ENCODE results near the gene PDZD2.

PDZD2 gene

DNA sequence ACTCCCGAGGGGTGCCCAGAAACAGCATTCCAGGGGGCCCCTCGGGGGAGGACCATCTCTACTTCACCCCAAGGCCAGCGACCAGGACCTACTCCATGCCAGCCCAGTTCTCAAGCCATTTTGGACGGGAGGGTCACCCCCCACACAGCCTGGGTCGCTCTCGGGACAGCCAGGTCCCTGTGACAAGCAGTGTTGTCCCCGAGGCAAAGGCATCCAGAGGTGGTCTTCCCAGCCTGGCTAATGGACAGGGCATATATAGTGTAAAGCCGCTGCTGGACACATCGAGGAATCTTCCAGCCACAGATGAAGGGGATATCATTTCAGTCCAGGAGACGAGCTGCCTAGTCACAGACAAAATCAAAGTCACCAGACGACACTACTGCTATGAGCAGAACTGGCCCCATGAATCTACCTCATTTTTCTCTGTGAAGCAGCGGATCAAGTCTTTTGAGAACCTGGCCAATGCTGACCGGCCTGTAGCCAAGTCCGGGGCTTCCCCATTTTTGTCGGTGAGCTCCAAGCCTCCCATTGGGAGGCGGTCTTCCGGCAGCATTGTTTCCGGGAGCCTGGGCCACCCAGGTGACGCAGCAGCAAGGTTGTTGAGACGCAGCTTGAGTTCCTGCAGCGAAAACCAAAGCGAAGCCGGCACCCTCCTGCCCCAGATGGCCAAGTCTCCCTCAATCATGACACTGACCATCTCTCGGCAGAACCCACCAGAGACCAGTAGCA lies 451.3 kb downstream of the PDZD2 start:
- Histone ChIP-seq H4K91ac (ENCODE audit: low read depth, low read length) (no peak overlapping the region), H3K23ac (ENCODE audit: low read length) (no peak overlapping the region), H3K4me2 (ENCODE audit: low read length) (no peak overlapping the region), H2BK12ac (ENCODE audit: low read length) (no peak overlapping the region), H4K12ac (ENCODE audit: low read depth, low read length) (no peak overlapping the region), H3K14ac (ENCODE audit: low read length) (no peak overlapping the region), H2BK5ac (ENCODE audit: low read depth, low read length, poor library complexity) (no peak overlapping the region), H3K79me2 (ENCODE audit: control insufficient read depth, insufficient read depth, low read length, poor library complexity) (no peaks in the 10 kb centered on the region), H2AFZ (ENCODE audit: insufficient read depth, low read length, poor library complexity) (no peak overlapping the region), H3K9ac (ENCODE audit: low read length) (no peak overlapping the region), H3K4ac (ENCODE audit: low read depth, low read length) (no peak overlapping the region), H3K27me3 (ENCODE audit: insufficient read depth, low read length) (no peaks in the 10 kb centered on the region), H3K18ac (ENCODE audit: low read length) (no peak overlapping the region), H3K36me3 (ENCODE audit: control insufficient read depth in 1 of 2, insufficient read depth in 2 of 2, low read length in 2 of 2) (peaks cover 6 to 12% of the 10 kb centered on the region in 2 experiments), H3K4me3 (ENCODE audit: low read depth, low read length) (no peak overlapping the region), H3K27ac (ENCODE audit: low read depth, low read length) (no peak overlapping the region), H3K4me1 (ENCODE audit: control insufficient read depth in 1 of 2, insufficient read depth in 2 of 2, low read length in 2 of 2) (peaks cover 0 to 2% of the 10 kb centered on the region in 2 experiments), H3K9me3 (ENCODE audit: insufficient read depth, low read depth, low read length) (no peaks in the 10 kb centered on the region), H2BK120ac (ENCODE audit: insufficient read depth, low read length, poor library complexity) (no peak overlapping the region), H4K8ac (ENCODE audit: low read depth, low read length) (no peak overlapping the region), H2AK5ac (ENCODE audit: low read length) (no peak overlapping the region), H3K79me1 (ENCODE audit: low read length) (no peaks in the 10 kb centered on the region)
- WGBS (ENCODE audit: extremely low coverage, insufficient coverage, insufficient read length) = no CpG with 5 or more reads among the region's 24 CpGs
- no peak for DNase-seq

DNA sequence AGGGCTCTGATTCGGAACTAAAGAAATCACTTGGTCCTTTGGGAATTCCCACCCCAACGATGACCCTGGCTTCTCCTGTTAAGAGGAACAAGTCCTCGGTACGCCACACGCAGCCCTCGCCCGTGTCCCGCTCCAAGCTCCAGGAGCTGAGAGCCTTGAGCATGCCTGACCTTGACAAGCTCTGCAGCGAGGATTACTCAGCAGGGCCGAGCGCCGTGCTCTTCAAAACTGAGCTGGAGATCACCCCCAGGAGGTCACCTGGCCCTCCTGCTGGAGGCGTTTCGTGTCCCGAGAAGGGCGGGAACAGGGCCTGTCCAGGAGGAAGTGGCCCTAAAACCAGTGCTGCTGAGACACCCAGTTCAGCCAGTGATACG lies 451.8 kb downstream of the PDZD2 start:
- H3K4me3 ChIP-seq (ENCODE audit: low read depth, low read length) = no peak overlapping the region
- H3K14ac ChIP-seq (ENCODE audit: low read length) = no peak overlapping the region
- H3K27ac ChIP-seq (ENCODE audit: low read depth, low read length) = no peak overlapping the region
- H3K79me1 ChIP-seq (ENCODE audit: low read length) = no peaks in the 10 kb centered on the region
- no peaks in the 10 kb centered on the region for H3K27me3 ChIP-seq (ENCODE audit: insufficient read depth, low read length)
- peaks cover 9 to 12% of the 10 kb centered on the region in 2 experiments for H3K36me3 ChIP-seq (ENCODE audit: control insufficient read depth in 1 of 2, insufficient read depth in 2 of 2, low read length in 2 of 2)
- H2BK120ac ChIP-seq (ENCODE audit: insufficient read depth, low read length, poor library complexity) = no peak overlapping the region
- H3K9me3 ChIP-seq (ENCODE audit: insufficient read depth, low read depth, low read length) = no peaks in the 10 kb centered on the region
- no CpG with 5 or more reads among the region's 17 CpGs for WGBS (ENCODE audit: extremely low coverage, insufficient coverage, insufficient read length)
- no peak for DNase-seq
- H3K23ac ChIP-seq (ENCODE audit: low read length) = no peak overlapping the region
- H4K91ac ChIP-seq (ENCODE audit: low read depth, low read length) = no peak overlapping the region
- H4K8ac ChIP-seq (ENCODE audit: low read depth, low read length) = no peak overlapping the region
- no peak overlapping the region for H2BK5ac ChIP-seq (ENCODE audit: low read depth, low read length, poor library complexity)
- no peaks in the 10 kb centered on the region for H3K79me2 ChIP-seq (ENCODE audit: control insufficient read depth, insufficient read depth, low read length, poor library complexity)
- no peak overlapping the region for H3K9ac ChIP-seq (ENCODE audit: low read length)
- H3K4me1 ChIP-seq (ENCODE audit: control insufficient read depth in 1 of 2, insufficient read depth in 2 of 2, low read length in 2 of 2) = peaks cover 0 to 2% of the 10 kb centered on the region in 2 experiments
- no peak overlapping the region for H3K4ac ChIP-seq (ENCODE audit: low read depth, low read length)
- H2BK12ac ChIP-seq (ENCODE audit: low read length) = no peak overlapping the region
- no peak overlapping the region for H4K12ac ChIP-seq (ENCODE audit: low read depth, low read length)
- no peak overlapping the region for H2AK5ac ChIP-seq (ENCODE audit: low read length)
- H3K4me2 ChIP-seq (ENCODE audit: low read length) = no peak overlapping the region
- H3K18ac ChIP-seq (ENCODE audit: low read length) = no peak overlapping the region
- H2AFZ ChIP-seq (ENCODE audit: insufficient read depth, low read length, poor library complexity) = no peak overlapping the region

DNA sequence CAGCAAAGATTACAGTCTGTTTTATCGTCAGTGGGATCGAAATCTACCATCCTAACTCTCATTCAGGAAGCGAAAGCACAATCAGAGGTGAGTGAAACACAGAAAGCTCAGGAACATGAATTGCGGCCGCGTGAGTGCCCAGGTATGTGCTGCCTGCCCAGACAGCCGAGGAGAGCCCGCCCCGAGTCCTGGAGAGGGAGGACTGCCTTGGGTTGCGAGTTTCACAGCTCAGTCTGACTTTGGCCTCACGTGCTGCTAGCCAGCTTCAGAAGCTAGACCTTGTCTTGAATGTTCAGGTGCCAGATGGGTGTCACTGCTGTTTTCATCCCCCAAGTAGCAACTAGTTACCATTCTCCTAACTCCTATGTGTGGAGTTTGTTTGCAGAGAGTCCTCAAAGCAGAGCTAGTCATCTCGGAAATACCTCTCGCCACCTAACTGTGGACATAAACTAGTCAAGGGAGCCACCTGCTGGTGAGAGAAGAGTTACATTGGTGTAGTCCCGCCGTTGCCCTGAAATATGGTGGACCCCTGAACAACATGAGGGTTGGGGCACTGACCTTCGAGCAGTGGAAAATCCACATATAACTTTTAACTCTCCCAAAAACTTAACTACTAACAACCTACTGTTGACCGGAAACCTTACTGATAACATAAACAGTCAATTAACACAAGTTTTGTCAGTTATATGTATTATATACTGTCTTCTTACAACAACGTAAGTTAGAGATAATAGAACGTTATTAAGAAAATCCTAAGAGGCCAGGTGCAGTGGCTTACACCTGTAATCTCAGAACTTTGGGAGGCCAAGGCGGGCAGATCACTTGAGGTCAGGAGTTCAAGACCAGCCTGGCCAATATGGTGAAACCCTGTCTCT lies 454.2 kb downstream of the PDZD2 start:
- H2AK5ac ChIP-seq (ENCODE audit: low read length) = no peak overlapping the region
- H4K91ac ChIP-seq (ENCODE audit: low read depth, low read length) = no peak overlapping the region
- H2BK5ac ChIP-seq (ENCODE audit: low read depth, low read length, poor library complexity) = no peak overlapping the region
- no peak overlapping the region for H2BK120ac ChIP-seq (ENCODE audit: insufficient read depth, low read length, poor library complexity)
- peak; percentile 56 to 79 for DNase-seq
- H3K4ac ChIP-seq (ENCODE audit: low read depth, low read length) = no peak overlapping the region
- WGBS (ENCODE audit: extremely low coverage, insufficient coverage, insufficient read length) = no CpG with 5 or more reads among the region's 20 CpGs
- no peak overlapping the region for H3K23ac ChIP-seq (ENCODE audit: low read length)
- H3K9me3 ChIP-seq (ENCODE audit: insufficient read depth, low read depth, low read length) = no peaks in the 10 kb centered on the region
- H4K12ac ChIP-seq (ENCODE audit: low read depth, low read length) = peak overlapping the region; percentile 22
- no peaks in the 10 kb centered on the region for H3K79me2 ChIP-seq (ENCODE audit: control insufficient read depth, insufficient read depth, low read length, poor library complexity)
- H3K14ac ChIP-seq (ENCODE audit: low read length) = no peak overlapping the region
- H3K27ac ChIP-seq (ENCODE audit: low read depth, low read length) = no peak overlapping the region
- H3K4me3 ChIP-seq (ENCODE audit: low read depth, low read length) = no peak overlapping the region
- H4K8ac ChIP-seq (ENCODE audit: low read depth, low read length) = no peak overlapping the region
- H3K4me2 ChIP-seq (ENCODE audit: low read length) = no peak overlapping the region
- H3K36me3 ChIP-seq (ENCODE audit: control insufficient read depth in 1 of 2, insufficient read depth in 2 of 2, low read length in 2 of 2) = peaks cover 12 to 19% of the 10 kb centered on the region in 2 experiments
- H3K9ac ChIP-seq (ENCODE audit: low read length) = no peak overlapping the region
- H2AFZ ChIP-seq (ENCODE audit: insufficient read depth, low read length, poor library complexity) = no peak overlapping the region
- peaks cover 0 to 2% of the 10 kb centered on the region in 2 experiments for H3K4me1 ChIP-seq (ENCODE audit: control insufficient read depth in 1 of 2, insufficient read depth in 2 of 2, low read length in 2 of 2)
- no peak overlapping the region for H2BK12ac ChIP-seq (ENCODE audit: low read length)
- H3K79me1 ChIP-seq (ENCODE audit: low read length) = no peaks in the 10 kb centered on the region
- H3K18ac ChIP-seq (ENCODE audit: low read length) = no peak overlapping the region
- no peaks in the 10 kb centered on the region for H3K27me3 ChIP-seq (ENCODE audit: insufficient read depth, low read length)

GRCh38 chr5:32094691-32095090 lies 455.8 kb downstream of the PDZD2 start:
- Histone ChIP-seq H3K4me2 (ENCODE audit: low read length) (no peak overlapping the region), H3K4me1 (ENCODE audit: control insufficient read depth in 1 of 2, insufficient read depth in 2 of 2, low read length in 2 of 2) (peaks cover 0 to 2% of the 10 kb centered on the region in 2 experiments), H4K12ac (ENCODE audit: low read depth, low read length) (no peak overlapping the region), H2BK5ac (ENCODE audit: low read depth, low read length, poor library complexity) (no peak overlapping the region), H3K27me3 (ENCODE audit: insufficient read depth, low read length) (no peaks in the 10 kb centered on the region), H3K79me1 (ENCODE audit: low read length) (no peaks in the 10 kb centered on the region), H3K14ac (ENCODE audit: low read length) (no peak overlapping the region), H2AK5ac (ENCODE audit: low read length) (no peak overlapping the region), H3K9me3 (ENCODE audit: insufficient read depth, low read depth, low read length) (no peaks in the 10 kb centered on the region), H3K18ac (ENCODE audit: low read length) (no peak overlapping the region), H3K4me3 (ENCODE audit: low read depth, low read length) (no peak overlapping the region), H3K23ac (ENCODE audit: low read length) (no peak overlapping the region), H3K27ac (ENCODE audit: low read depth, low read length) (no peak overlapping the region), H4K8ac (ENCODE audit: low read depth, low read length) (no peak overlapping the region), H3K79me2 (ENCODE audit: control insufficient read depth, insufficient read depth, low read length, poor library complexity) (no peaks in the 10 kb centered on the region), H3K4ac (ENCODE audit: low read depth, low read length) (no peak overlapping the region), H2AFZ (ENCODE audit: insufficient read depth, low read length, poor library complexity) (no peak overlapping the region), H2BK12ac (ENCODE audit: low read length) (no peak overlapping the region), H4K91ac (ENCODE audit: low read depth, low read length) (no peak overlapping the region), H2BK120ac (ENCODE audit: insufficient read depth, low read length, poor library complexity) (no peak overlapping the region), H3K9ac (ENCODE audit: low read length) (no peak overlapping the region), H3K36me3 (ENCODE audit: control insufficient read depth in 1 of 2, insufficient read depth in 2 of 2, low read length in 2 of 2) (peaks cover 16 to 23% of the 10 kb centered on the region in 2 experiments)
- WGBS (ENCODE audit: extremely low coverage, insufficient coverage, insufficient read length) = no CpG with 5 or more reads among the region's 5 CpGs
- no peak for DNase-seq
